WTC11 (cell line): ENCODE data around the gene ST8SIA1. TPM values are rescaled to one million over a fixed set of nuclear protein-coding genes. Genes with fewer than 3 reads are reported as not detected.
A peak's percentile ranks its signal among the peaks of the same experiment; 100 is the strongest.

Experiments used
- ATAC-seq: fragments of 200-7000 bp; cut with Tn5 transposase; 2 replicates; pipeline ENCODE4 v1.10.0; 2021; ENCODE audit warnings: mild to moderate bottlenecking, moderate library complexity
- CTCF ChIA-PET: fragments of 300-600 bp; sonication (Branson Sonifier 250); formaldehyde crosslinking; loops from one replicate; lab custom pipeline; 2021; ENCODE audit warnings: antibody characterized with exemption; lab: Charles Lee
- POLR2A ChIA-PET: fragments of 350-600 bp; sonication (Branson Sonifier 250); formaldehyde crosslinking; loops from one replicate; lab custom pipeline; 2021; ENCODE audit warnings: antibody characterized with exemption; lab: Charles Lee
- DNase-seq: peaks from one replicate; pipeline ENCODE4 v3.0.0; 2021; ENCODE audit warnings: low spot score
- H3K27ac Mint-ChIP-seq: 2 replicates; pipeline ENCODE4 v1.8.0; 2021; ENCODE audit warnings: mixed read lengths
- H3K27me3 Mint-ChIP-seq: 2 replicates; pipeline ENCODE4 v1.8.0; 2021; ENCODE audit warnings: low read depth, mild to moderate bottlenecking, moderate library complexity, mixed read lengths
- H3K36me3 Mint-ChIP-seq: 2 replicates; pipeline ENCODE4 v1.8.0; 2021; ENCODE audit warnings: mixed read lengths
- H3K4me1 Mint-ChIP-seq: 2 replicates; pipeline ENCODE4 v1.8.0; 2022; ENCODE audit warnings: mixed read lengths
- H3K4me3 Mint-ChIP-seq: 2 replicates; pipeline ENCODE4 v1.8.0; 2021; ENCODE audit warnings: mild to moderate bottlenecking, moderate library complexity, mixed read lengths
- H3K9me3 Mint-ChIP-seq: 2 replicates; pipeline ENCODE4 v1.8.0; 2021; ENCODE audit warnings: mixed read lengths
- CBFB ChIP-seq: sonication (generic); formaldehyde crosslinking; IDR thresholded peaks from 2 replicates; pipeline ENCODE4 v1.8.1; 2022; ENCODE audit warnings: mild to moderate bottlenecking, low read depth, missing genetic modification reagents
- CREB1 ChIP-seq: sonication (generic); formaldehyde crosslinking; IDR thresholded peaks from 2 replicates; pipeline ENCODE4 v1.8.0; 2023; ENCODE audit warnings: mild to moderate bottlenecking, missing genetic modification reagents
- ELF4 ChIP-seq: sonication (generic); formaldehyde crosslinking; IDR thresholded peaks from 2 replicates; pipeline ENCODE4 v1.8.1; 2022; ENCODE audit warnings: low read depth, mild to moderate bottlenecking, moderate library complexity, missing genetic modification reagents
- ESRRA ChIP-seq: sonication (generic); formaldehyde crosslinking; IDR thresholded peaks from 2 replicates; pipeline ENCODE4 v1.8.1; 2022; ENCODE audit warnings: mild to moderate bottlenecking, missing genetic modification reagents, borderline replicate concordance
- FOXP1 ChIP-seq: sonication (generic); formaldehyde crosslinking; IDR thresholded peaks from 2 replicates; pipeline ENCODE4 v1.8.0; 2022; ENCODE audit warnings: missing genetic modification reagents, mild to moderate bottlenecking, moderate library complexity, borderline replicate concordance
- GTF2I ChIP-seq: fragments of 250-450 bp; sonication (Bioruptor Pico); conservative IDR thresholded peaks from 2 replicates; pipeline ENCODE4 v1.4.0; 2021; ENCODE audit warnings: mild to moderate bottlenecking
- NFATC4 ChIP-seq: fragments of 250-450 bp; sonication (Bioruptor Pico); IDR thresholded peaks from 2 replicates; pipeline ENCODE4 v1.9.0; 2021; ENCODE audit warnings: mild to moderate bottlenecking
- TCF7 ChIP-seq: sonication (generic); formaldehyde crosslinking; IDR thresholded peaks from 2 replicates; pipeline ENCODE4 v1.8.0; 2022; ENCODE audit warnings: mild to moderate bottlenecking, low read depth, missing genetic modification reagents, moderate library complexity
- TEAD4 ChIP-seq: sonication (generic); formaldehyde crosslinking; IDR thresholded peaks from 2 replicates; pipeline ENCODE4 v1.8.0; 2022; ENCODE audit warnings: mild to moderate bottlenecking, missing genetic modification reagents
- TP53 ChIP-seq: sonication (generic); formaldehyde crosslinking; IDR thresholded peaks from 2 replicates; pipeline ENCODE4 v1.8.1; 2023; ENCODE audit warnings: mild to moderate bottlenecking, missing genetic modification reagents
- ZBTB21 ChIP-seq: sonication (generic); formaldehyde crosslinking; IDR thresholded peaks from 2 replicates; pipeline ENCODE4 v1.8.1; 2023; ENCODE audit warnings: mild to moderate bottlenecking, missing genetic modification reagents, borderline replicate concordance
- ZNF263 ChIP-seq: sonication (generic); formaldehyde crosslinking; IDR thresholded peaks from 2 replicates; pipeline ENCODE4 v1.8.1; 2022; ENCODE audit warnings: low read depth, mild to moderate bottlenecking, moderate library complexity, missing genetic modification reagents
- ZNF317 ChIP-seq: sonication (generic); formaldehyde crosslinking; IDR thresholded peaks from 2 replicates; pipeline ENCODE4 v1.8.1; 2023; ENCODE audit warnings: low read depth, mild to moderate bottlenecking, moderate library complexity, missing genetic modification reagents, borderline replicate concordance
- ZNF416 ChIP-seq: fragments of 250-450 bp; sonication (Bioruptor Pico); IDR thresholded peaks from 2 replicates; pipeline ENCODE4 v1.9.0; 2021; ENCODE audit warnings: mild to moderate bottlenecking, inconsistent platforms
- total RNA-seq: library from RNA; stranded (reverse); gene quantifications from 3 replicates; pipeline ENCODE4 v1.2.3, GENCODE V29; 2021
- TF ChIP-seq, protein P1 (sequence below): sonication (generic); formaldehyde crosslinking; IDR thresholded peaks from 2 replicates; pipeline ENCODE4 v1.8.1; 2023; ENCODE audit warnings: mild to moderate bottlenecking, missing genetic modification reagents
- TF ChIP-seq, protein P2 (sequence below): sonication (generic); formaldehyde crosslinking; conservative IDR thresholded peaks from 2 replicates; pipeline ENCODE4 v1.8.1; 2023; ENCODE audit warnings: mild to moderate bottlenecking, low read depth, missing genetic modification reagents, moderate library complexity
- TF ChIP-seq, protein P3 (sequence below): sonication (generic); formaldehyde crosslinking; IDR thresholded peaks from 2 replicates; pipeline ENCODE4 v1.8.1; 2022; ENCODE audit warnings: missing genetic modification reagents, borderline replicate concordance
- TF ChIP-seq, protein P4 (sequence below): sonication (generic); formaldehyde crosslinking; IDR thresholded peaks from 2 replicates; pipeline ENCODE4 v1.8.1; 2023; ENCODE audit warnings: mild to moderate bottlenecking, missing genetic modification reagents, moderate library complexity
- TF ChIP-seq, protein P5 (sequence below): fragments of 250-450 bp; sonication (Bioruptor Pico); IDR thresholded peaks from 2 replicates; pipeline ENCODE4 v1.8.0; 2021; ENCODE audit warnings: mild to moderate bottlenecking

ST8SIA1 gene
- total RNA-seq, 1 experiment from 2014 or later = 2.3 TPM

DNA sequence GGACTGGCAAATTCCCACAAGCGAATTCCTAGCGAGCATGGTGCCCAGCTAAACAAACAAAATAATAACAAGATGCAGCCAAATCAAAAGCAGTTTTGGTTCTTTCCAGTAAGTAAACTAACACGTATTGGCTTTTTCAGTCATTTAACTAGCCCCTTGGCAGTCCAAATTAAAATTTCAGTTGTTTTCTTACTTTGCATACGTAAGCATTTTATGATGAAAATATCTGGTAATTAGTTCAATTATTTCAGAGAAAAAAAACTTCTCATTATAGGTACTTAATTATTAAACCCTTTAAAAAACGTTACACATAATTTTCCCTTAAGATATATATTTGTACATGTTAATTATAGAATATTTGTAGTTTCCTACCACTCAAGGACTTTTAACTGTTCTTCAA, 70.1 kb downstream of the ST8SIA1 start:
- ATAC-seq = no peak

DNA sequence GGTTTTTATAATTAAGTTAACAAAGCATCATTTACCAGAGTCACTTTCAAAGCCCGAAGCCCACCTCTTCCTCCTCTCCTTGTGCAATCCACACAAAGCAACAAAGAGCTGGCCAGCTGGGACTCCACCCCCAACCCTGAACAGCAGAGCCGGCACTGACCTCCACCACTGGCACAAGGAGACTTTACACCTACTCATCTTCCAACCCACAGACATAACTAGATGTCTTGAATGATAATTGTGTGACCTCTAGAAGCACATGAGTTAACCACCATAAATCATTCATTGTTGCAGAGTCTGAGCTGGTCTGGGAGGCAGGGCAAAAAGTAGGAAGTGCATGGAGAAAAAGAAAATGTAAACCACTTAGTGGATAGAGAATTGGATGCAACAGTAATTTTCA, 72.2 kb downstream of the ST8SIA1 start:
- ChIA-PET CTCF (interaction anchor here (1.5 kb wide), 1 partner anchor 73 kb away, joined by 5 read pairs; no protein-coding TSS in a partner anchor), POLR2A (no interaction called here)
- Mint-ChIP-seq H3K27ac (peak overlapping the region; percentile 15; the same call in 1 of the 2 replicates), H3K27me3 (no peaks in the 10 kb centered on the region), H3K9me3 (no peaks in the 10 kb centered on the region), H3K4me3 (peak overlapping the region; percentile 21; the same call in 1 of the 2 replicates), H3K36me3 (no peaks in the 10 kb centered on the region), H3K4me1 (peaks cover 24% of the 10 kb centered on the region)
- TF ChIP-seq ZBTB21 (CRISPR knock-in tag) (no peak), TP53 (CRISPR knock-in tag) (no peak), ZNF317 (no peak), CBFB (no peak), ESRRA (CRISPR knock-in tag) (no peak), ZNF416 (no peak), ELF4 (CRISPR knock-in tag) (no peak), TCF7 (no peak)
- TF ChIP-seq, protein P1, sequence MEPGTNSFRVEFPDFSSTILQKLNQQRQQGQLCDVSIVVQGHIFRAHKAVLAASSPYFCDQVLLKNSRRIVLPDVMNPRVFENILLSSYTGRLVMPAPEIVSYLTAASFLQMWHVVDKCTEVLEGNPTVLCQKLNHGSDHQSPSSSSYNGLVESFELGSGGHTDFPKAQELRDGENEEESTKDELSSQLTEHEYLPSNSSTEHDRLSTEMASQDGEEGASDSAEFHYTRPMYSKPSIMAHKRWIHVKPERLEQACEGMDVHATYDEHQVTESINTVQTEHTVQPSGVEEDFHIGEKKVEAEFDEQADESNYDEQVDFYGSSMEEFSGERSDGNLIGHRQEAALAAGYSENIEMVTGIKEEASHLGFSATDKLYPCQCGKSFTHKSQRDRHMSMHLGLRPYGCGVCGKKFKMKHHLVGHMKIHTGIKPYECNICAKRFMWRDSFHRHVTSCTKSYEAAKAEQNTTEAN (CRISPR knock-in tag) = no peak
- TF ChIP-seq, protein P2, sequence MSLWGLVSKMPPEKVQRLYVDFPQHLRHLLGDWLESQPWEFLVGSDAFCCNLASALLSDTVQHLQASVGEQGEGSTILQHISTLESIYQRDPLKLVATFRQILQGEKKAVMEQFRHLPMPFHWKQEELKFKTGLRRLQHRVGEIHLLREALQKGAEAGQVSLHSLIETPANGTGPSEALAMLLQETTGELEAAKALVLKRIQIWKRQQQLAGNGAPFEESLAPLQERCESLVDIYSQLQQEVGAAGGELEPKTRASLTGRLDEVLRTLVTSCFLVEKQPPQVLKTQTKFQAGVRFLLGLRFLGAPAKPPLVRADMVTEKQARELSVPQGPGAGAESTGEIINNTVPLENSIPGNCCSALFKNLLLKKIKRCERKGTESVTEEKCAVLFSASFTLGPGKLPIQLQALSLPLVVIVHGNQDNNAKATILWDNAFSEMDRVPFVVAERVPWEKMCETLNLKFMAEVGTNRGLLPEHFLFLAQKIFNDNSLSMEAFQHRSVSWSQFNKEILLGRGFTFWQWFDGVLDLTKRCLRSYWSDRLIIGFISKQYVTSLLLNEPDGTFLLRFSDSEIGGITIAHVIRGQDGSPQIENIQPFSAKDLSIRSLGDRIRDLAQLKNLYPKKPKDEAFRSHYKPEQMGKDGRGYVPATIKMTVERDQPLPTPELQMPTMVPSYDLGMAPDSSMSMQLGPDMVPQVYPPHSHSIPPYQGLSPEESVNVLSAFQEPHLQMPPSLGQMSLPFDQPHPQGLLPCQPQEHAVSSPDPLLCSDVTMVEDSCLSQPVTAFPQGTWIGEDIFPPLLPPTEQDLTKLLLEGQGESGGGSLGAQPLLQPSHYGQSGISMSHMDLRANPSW (CRISPR knock-in tag) = no peak
- TF ChIP-seq, protein P3, sequence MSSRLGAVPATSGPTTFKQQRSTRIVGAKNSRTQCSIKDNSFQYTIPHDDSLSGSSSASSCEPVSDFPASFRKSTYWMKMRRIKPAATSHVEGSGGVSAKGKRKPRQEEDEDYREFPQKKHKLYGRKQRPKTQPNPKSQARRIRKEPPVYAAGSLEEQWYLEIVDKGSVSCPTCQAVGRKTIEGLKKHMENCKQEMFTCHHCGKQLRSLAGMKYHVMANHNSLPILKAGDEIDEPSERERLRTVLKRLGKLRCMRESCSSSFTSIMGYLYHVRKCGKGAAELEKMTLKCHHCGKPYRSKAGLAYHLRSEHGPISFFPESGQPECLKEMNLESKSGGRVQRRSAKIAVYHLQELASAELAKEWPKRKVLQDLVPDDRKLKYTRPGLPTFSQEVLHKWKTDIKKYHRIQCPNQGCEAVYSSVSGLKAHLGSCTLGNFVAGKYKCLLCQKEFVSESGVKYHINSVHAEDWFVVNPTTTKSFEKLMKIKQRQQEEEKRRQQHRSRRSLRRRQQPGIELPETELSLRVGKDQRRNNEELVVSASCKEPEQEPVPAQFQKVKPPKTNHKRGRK = no peak
- TF ChIP-seq, protein P4, sequence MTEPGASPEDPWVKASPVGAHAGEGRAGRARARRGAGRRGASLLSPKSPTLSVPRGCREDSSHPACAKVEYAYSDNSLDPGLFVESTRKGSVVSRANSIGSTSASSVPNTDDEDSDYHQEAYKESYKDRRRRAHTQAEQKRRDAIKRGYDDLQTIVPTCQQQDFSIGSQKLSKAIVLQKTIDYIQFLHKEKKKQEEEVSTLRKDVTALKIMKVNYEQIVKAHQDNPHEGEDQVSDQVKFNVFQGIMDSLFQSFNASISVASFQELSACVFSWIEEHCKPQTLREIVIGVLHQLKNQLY (CRISPR knock-in tag) = no peak
- DNase-seq (peak; percentile 22), ATAC-seq (peak; percentile 91)

More for the DNA sequence above, 70.1 kb downstream of the ST8SIA1 start:
- POLR2A ChIA-PET = no interaction called here
- H3K4me3 Mint-ChIP-seq = no peak overlapping the region
- H3K4me1 Mint-ChIP-seq = peaks cover 24% of the 10 kb centered on the region
- TF ChIP-seq CREB1 (CRISPR knock-in tag) = no peak
- no peak for TF ChIP-seq FOXP1 (CRISPR knock-in tag)
- TF ChIP-seq, protein P5, sequence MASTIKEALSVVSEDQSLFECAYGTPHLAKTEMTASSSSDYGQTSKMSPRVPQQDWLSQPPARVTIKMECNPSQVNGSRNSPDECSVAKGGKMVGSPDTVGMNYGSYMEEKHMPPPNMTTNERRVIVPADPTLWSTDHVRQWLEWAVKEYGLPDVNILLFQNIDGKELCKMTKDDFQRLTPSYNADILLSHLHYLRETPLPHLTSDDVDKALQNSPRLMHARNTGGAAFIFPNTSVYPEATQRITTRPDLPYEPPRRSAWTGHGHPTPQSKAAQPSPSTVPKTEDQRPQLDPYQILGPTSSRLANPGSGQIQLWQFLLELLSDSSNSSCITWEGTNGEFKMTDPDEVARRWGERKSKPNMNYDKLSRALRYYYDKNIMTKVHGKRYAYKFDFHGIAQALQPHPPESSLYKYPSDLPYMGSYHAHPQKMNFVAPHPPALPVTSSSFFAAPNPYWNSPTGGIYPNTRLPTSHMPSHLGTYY (CRISPR knock-in tag) = no peak
- TF ChIP-seq TEAD4 = no peak
- no peak for TF ChIP-seq GTF2I (CRISPR knock-in tag)
- no peak for TF ChIP-seq ZNF263
- TF ChIP-seq NFATC4 (CRISPR knock-in tag) = no peak
- TF ChIP-seq, all 79 proteins: peak for 0
- DNase-seq = no peak
- H3K36me3 Mint-ChIP-seq = no peaks in the 10 kb centered on the region
- CTCF ChIA-PET = no interaction called here
- peaks cover 3% of the 10 kb centered on the region; the same call in 1 of the 2 replicates for H3K9me3 Mint-ChIP-seq
- H3K27ac Mint-ChIP-seq = no peak overlapping the region
- H3K27me3 Mint-ChIP-seq = no peaks in the 10 kb centered on the region
